H9 (cell line): ENCODE measurements around the gene GAP43. TPM values are rescaled to one million over a fixed set of nuclear protein-coding genes. Genes with fewer than 3 reads are reported as not detected.

ENCODE experiments used
- DNase-seq: peaks from one replicate; pipeline ENCODE4 v3.0.0-alpha.2; 2017
- H2AFZ ChIP-seq: one replicate; pipeline ENCODE4 v1.6.1; 2013; ENCODE audit warnings: mild to moderate bottlenecking, low read length, control low read depth, moderate library complexity
- H2AK5ac ChIP-seq: 2 replicates; pipeline ENCODE4 v1.6.1; 2013; ENCODE audit warnings: low read length, control low read depth, mixed read lengths; ENCODE audit not compliant: insufficient read length
- H2BK120ac ChIP-seq: one replicate; pipeline ENCODE4 v1.6.1; 2013; ENCODE audit warnings: low read depth, mild to moderate bottlenecking, low read length, control low read depth, inconsistent platforms; ENCODE audit not compliant: poor library complexity, severe bottlenecking
- H2BK12ac ChIP-seq: 2 replicates; pipeline ENCODE4 v1.6.1; 2013; ENCODE audit warnings: low read length, control low read depth, mixed read lengths, low read depth; ENCODE audit not compliant: insufficient read length
- H2BK15ac ChIP-seq: 2 replicates; pipeline ENCODE4 v1.6.1; 2013; ENCODE audit warnings: low read depth, low read length, control low read depth
- H2BK20ac ChIP-seq: one replicate; pipeline ENCODE4 v1.6.1; 2013; ENCODE audit warnings: low read depth, mild to moderate bottlenecking, low read length, control low read depth, inconsistent platforms; ENCODE audit not compliant: poor library complexity, severe bottlenecking
- H2BK5ac ChIP-seq: 2 replicates; pipeline ENCODE4 v1.6.1; 2013; ENCODE audit warnings: low read length, control low read depth, mixed read lengths; ENCODE audit not compliant: insufficient read length
- H3K14ac ChIP-seq: 2 replicates; pipeline ENCODE4 v1.6.1; 2013; ENCODE audit warnings: low read length, control low read depth; ENCODE audit not compliant: insufficient read depth
- H3K18ac ChIP-seq: 2 replicates; pipeline ENCODE4 v1.6.1; 2013; ENCODE audit warnings: low read depth, mild to moderate bottlenecking, mixed read lengths, low read length, control low read depth; ENCODE audit not compliant: insufficient read length
- H3K23ac ChIP-seq: 2 replicates; pipeline ENCODE4 v1.6.1; 2013; ENCODE audit warnings: low read length, control low read depth, mixed read lengths, low read depth; ENCODE audit not compliant: insufficient read length
- H3K23me2 ChIP-seq: 2 replicates; pipeline ENCODE4 v1.6.1; 2013; ENCODE audit warnings: low read depth, mild to moderate bottlenecking, mixed read lengths, low read length, control low read depth; ENCODE audit not compliant: insufficient read length, poor library complexity, severe bottlenecking
- H3K27ac ChIP-seq: 2 replicates; pipeline ENCODE4 v1.5.1; 2013; ENCODE audit warnings: low read length, control low read depth, mixed read lengths, low read depth; ENCODE audit not compliant: insufficient read length
- H3K27me3 ChIP-seq: 2 replicates; pipeline ENCODE4 v1.6.1; 2013; ENCODE audit warnings: low read length, control low read depth, inconsistent platforms; ENCODE audit not compliant: insufficient read depth
- H3K4ac ChIP-seq: 2 replicates; pipeline ENCODE4 v1.6.1; 2013; ENCODE audit warnings: low read depth, mild to moderate bottlenecking, control low read depth, inconsistent platforms, low read length, moderate library complexity
- H3K4me1 ChIP-seq: 2 replicates; pipeline ENCODE4 v1.6.1; 2013; ENCODE audit warnings: low read length, control low read depth, inconsistent platforms; ENCODE audit not compliant: insufficient read depth
- H3K4me2 ChIP-seq: 2 replicates; pipeline ENCODE4 v1.6.1; 2013; ENCODE audit warnings: low read length, control low read depth, mixed read lengths; ENCODE audit not compliant: insufficient read length, insufficient read depth
- H3K56ac ChIP-seq: 2 replicates; pipeline ENCODE4 v1.6.1; 2013; ENCODE audit warnings: low read depth, mild to moderate bottlenecking, mixed read lengths, low read length, control low read depth; ENCODE audit not compliant: insufficient read length
- H3K79me1 ChIP-seq: 2 replicates; pipeline ENCODE4 v1.6.1; 2013; ENCODE audit warnings: low read depth, mild to moderate bottlenecking, moderate library complexity, low read length, control low read depth, inconsistent platforms; ENCODE audit not compliant: insufficient read depth, poor library complexity, severe bottlenecking
- H3K79me2 ChIP-seq: 2 replicates; pipeline ENCODE4 v1.6.1; 2013; ENCODE audit warnings: low read length, control low read depth, inconsistent platforms; ENCODE audit not compliant: insufficient read depth
- H3K9ac ChIP-seq: 2 replicates; pipeline ENCODE4 v1.6.1; 2013; ENCODE audit warnings: low read length, control low read depth, mixed read lengths; ENCODE audit not compliant: insufficient read length; ENCODE audit errors: extremely low read depth
- H3K9me3 ChIP-seq: one replicate; pipeline ENCODE4 v1.6.1; 2013; ENCODE audit warnings: low read depth, low read length, inconsistent platforms; ENCODE audit not compliant: control insufficient read depth
- H3T11ph ChIP-seq: one replicate; pipeline ENCODE4 v1.6.1; 2013; ENCODE audit warnings: mild to moderate bottlenecking, low read length, control low read depth, inconsistent platforms
- H4K20me1 ChIP-seq: one replicate; pipeline ENCODE4 v1.6.1; 2013; ENCODE audit not compliant: control insufficient read depth, insufficient read length, insufficient read depth
- H4K5ac ChIP-seq: 2 replicates; pipeline ENCODE4 v1.6.1; 2013; ENCODE audit warnings: low read depth, mild to moderate bottlenecking, mixed read lengths, low read length, control low read depth; ENCODE audit not compliant: insufficient read length
- H4K8ac ChIP-seq: replicated peaks from 2 replicates; pipeline ENCODE4 v1.6.1; 2013; ENCODE audit warnings: low read length, control low read depth, mixed read lengths, low read depth; ENCODE audit not compliant: insufficient read length
- H4K91ac ChIP-seq: 2 replicates; pipeline ENCODE4 v1.6.1; 2013; ENCODE audit warnings: low read depth, mild to moderate bottlenecking, moderate library complexity, mixed read lengths, low read length, control low read depth; ENCODE audit not compliant: insufficient read length
- H3K27ac Mint-ChIP-seq, 3 experiments: 2 replicates in 2 of 3; 3 replicates in 1 of 3; pipeline ENCODE4 v1.8.0; 2020 to 2021; ENCODE audit warnings: mixed read lengths in 3 of 3, mild to moderate bottlenecking in 1 of 3, moderate library complexity in 1 of 3
- H3K27me3 Mint-ChIP-seq: 2 replicates; pipeline ENCODE4 v1.8.0; 2021; ENCODE audit warnings: low read depth, mild to moderate bottlenecking, moderate library complexity, mixed read lengths
- H3K36me3 Mint-ChIP-seq, 3 experiments: 2 replicates in 2 of 3; 3 replicates in 1 of 3; pipeline ENCODE4 v1.8.0; 2020 to 2021; ENCODE audit warnings: low read depth in 3 of 3, mixed read lengths in 3 of 3; ENCODE audit not compliant: insufficient read depth in 1 of 3
- H3K4me1 Mint-ChIP-seq, 2 experiments: 2 replicates each; pipeline ENCODE4 v1.8.0; 2020; ENCODE audit warnings: mixed read lengths in 2 of 2
- H3K4me3 Mint-ChIP-seq, 2 experiments: 2 replicates in 1 of 2; 3 replicates in 1 of 2; pipeline ENCODE4 v1.8.0; 2020 to 2021; ENCODE audit warnings: mild to moderate bottlenecking in 2 of 2, mixed read lengths in 2 of 2, moderate library complexity in 1 of 2
- H3K9me3 Mint-ChIP-seq, 2 experiments: 2 replicates in 1 of 2; 3 replicates in 1 of 2; pipeline ENCODE4 v1.8.0; 2020; ENCODE audit warnings: mild to moderate bottlenecking in 2 of 2, mixed read lengths in 2 of 2, moderate library complexity in 1 of 2
- WGBS: extraction: QIAGEN DNeasy Blood & Tissue Kit; methylation state at CpG from one replicate; pipeline ENCODE4 v1.1.7; 2013; ENCODE audit warnings: missing lambda C conversion rate, low lambda C conversion rate, mixed read lengths; ENCODE audit not compliant: insufficient read length; ENCODE audit errors: extremely low coverage; 5-methylcytosine and 5-hydroxymethylcytosine counted together
- total RNA-seq: library from RNA; stranded (reverse); gene quantifications from 2 replicates; pipeline ENCODE4 v1.2.1, GENCODE V29; 2021
- TF ChIP-seq, protein P1 (sequence below): fragments of 200-600 bp; sonication (generic); conservative IDR thresholded peaks from 3 replicates; pipeline ENCODE4 v1.8.0; 2021; ENCODE audit warnings: antibody characterized with exemption, mild to moderate bottlenecking

The GAP43 gene
- total RNA-seq, 1 experiment from 2014 or later: 12.8 TPM

DNA sequence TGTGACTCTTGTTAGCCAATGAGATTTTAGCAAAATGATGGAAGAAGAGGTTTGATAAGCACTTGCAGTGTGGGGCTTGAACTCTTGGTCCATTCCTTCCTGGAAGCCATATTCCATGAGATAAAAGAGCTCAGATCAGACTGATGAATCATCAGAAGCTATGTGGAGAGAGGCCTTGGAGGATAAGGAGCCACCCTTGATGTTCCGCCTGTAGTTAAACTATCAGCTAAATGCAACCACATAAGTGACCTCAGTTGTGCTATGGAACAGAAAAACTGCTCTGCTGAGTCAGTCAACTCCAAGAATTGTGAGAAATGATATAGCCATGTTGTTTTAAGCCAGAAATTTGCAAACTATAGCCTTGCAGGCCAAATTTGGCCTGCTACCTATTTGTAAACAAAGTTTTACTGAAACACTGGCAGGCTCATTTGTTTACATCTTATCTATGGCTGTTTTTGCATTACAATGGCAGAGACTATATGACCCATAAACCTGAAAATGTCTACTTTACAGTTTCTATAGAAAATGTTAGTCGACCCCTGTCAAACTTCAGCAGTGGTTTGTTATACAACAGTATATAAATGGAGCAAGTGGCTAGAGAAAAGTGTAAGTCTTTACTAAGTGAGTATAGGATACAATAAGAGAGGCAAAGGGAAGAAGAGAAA, 27.6 kb upstream of the GAP43 start:
- Histone ChIP-seq H3K9me3 (no peaks in the 10 kb centered on the region), H2BK12ac (no peak overlapping the region), H3K79me2 (no peaks in the 10 kb centered on the region), H3T11ph (no peak overlapping the region), H2BK120ac (no peak overlapping the region), H3K9ac (no peak overlapping the region), H2BK15ac (no peak overlapping the region), H3K4me1 (no peaks in the 10 kb centered on the region), H3K4ac (no peak overlapping the region), H2AFZ (no peak overlapping the region), H3K27me3 (no peaks in the 10 kb centered on the region), H3K14ac (no peak overlapping the region), H3K4me2 (no peak overlapping the region), H3K56ac (no peak overlapping the region), H2BK20ac (no peak overlapping the region), H3K18ac (no peak overlapping the region), H2BK5ac (no peak overlapping the region), H4K8ac (no peak overlapping the region), H4K20me1 (no peaks in the 10 kb centered on the region), H3K79me1 (no peaks in the 10 kb centered on the region), H4K5ac (no peak overlapping the region), H2AK5ac (no peak overlapping the region), H4K91ac (no peak overlapping the region), H3K23ac (no peak overlapping the region), H3K27ac (no peak overlapping the region), H3K23me2 (no peaks in the 10 kb centered on the region)
- TF ChIP-seq, protein P1, sequence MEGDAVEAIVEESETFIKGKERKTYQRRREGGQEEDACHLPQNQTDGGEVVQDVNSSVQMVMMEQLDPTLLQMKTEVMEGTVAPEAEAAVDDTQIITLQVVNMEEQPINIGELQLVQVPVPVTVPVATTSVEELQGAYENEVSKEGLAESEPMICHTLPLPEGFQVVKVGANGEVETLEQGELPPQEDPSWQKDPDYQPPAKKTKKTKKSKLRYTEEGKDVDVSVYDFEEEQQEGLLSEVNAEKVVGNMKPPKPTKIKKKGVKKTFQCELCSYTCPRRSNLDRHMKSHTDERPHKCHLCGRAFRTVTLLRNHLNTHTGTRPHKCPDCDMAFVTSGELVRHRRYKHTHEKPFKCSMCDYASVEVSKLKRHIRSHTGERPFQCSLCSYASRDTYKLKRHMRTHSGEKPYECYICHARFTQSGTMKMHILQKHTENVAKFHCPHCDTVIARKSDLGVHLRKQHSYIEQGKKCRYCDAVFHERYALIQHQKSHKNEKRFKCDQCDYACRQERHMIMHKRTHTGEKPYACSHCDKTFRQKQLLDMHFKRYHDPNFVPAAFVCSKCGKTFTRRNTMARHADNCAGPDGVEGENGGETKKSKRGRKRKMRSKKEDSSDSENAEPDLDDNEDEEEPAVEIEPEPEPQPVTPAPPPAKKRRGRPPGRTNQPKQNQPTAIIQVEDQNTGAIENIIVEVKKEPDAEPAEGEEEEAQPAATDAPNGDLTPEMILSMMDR: no peak
- no CpG with 5 or more reads among the region's 2 CpGs for WGBS
- H3K27me3 Mint-ChIP-seq: peaks cover 1% of the 10 kb centered on the region; the same call in 1 of the 2 replicates
- H3K9me3 Mint-ChIP-seq: peaks cover 22 to 23% of the 10 kb centered on the region in 2 experiments
- peaks cover 8 to 25% (median 10%) of the 10 kb centered on the region in 3 experiments; a peak in 6 of 7 replicates for H3K36me3 Mint-ChIP-seq
- H3K4me3 Mint-ChIP-seq: no peak overlapping the region
- H3K4me1 Mint-ChIP-seq: no peaks in the 10 kb centered on the region
- no peak overlapping the region for H3K27ac Mint-ChIP-seq
- no peak for DNase-seq
